CD14-positive monocyte (primary cell): ENCODE measurements around the gene DNAAF3. TPM values are rescaled to one million over a fixed set of nuclear protein-coding genes. Genes with fewer than 3 reads are reported as not detected.
"Not testable (repeated sequence)": the region's sequence is repeated elsewhere in the genome, so short reads cannot be mapped to it uniquely, and the experiment has no call there.

Source experiments
- DNase-seq, 3 donors: peaks; one replicate each; pipeline ENCODE4 v3.0.0-alpha.2; 2011 to 2022
- H2AFZ ChIP-seq: 2 replicates; pipeline ENCODE4 v1.6.0; 2012; ENCODE audit warnings: mild to moderate bottlenecking, low read depth, low read length, inconsistent platforms; ENCODE audit not compliant: insufficient read depth, poor library complexity, severe bottlenecking
- H3K27ac ChIP-seq, 2 donors: 1 replicate in 1 of 2; 2 replicates in 1 of 2; pipeline ENCODE4 v1.5.1; 2012 to 2013; ENCODE audit warnings: low read length in 2 of 2, control low read depth in 1 of 2, inconsistent platforms in 1 of 2, low read depth in 1 of 2, mild to moderate bottlenecking in 1 of 2
- H3K27me3 ChIP-seq, 2 donors: one replicate each; pipeline versions ENCODE4 v1.6.0 to v1.6.1; 2011 to 2013; ENCODE audit warnings: low read length in 2 of 2; ENCODE audit not compliant: control insufficient read depth in 2 of 2, insufficient read depth in 2 of 2
- H3K36me3 ChIP-seq, 2 donors: replicated peaks in 1 of 2; 1 replicate in 1 of 2; 2 replicates in 1 of 2; pipeline versions ENCODE4 v1.5.1 to v1.6.1; 2012 to 2013; ENCODE audit warnings: low read length in 2 of 2, control low read depth in 1 of 2, inconsistent platforms in 1 of 2, mild to moderate bottlenecking in 1 of 2; ENCODE audit not compliant: insufficient read depth in 2 of 2, control insufficient read depth in 1 of 2
- H3K4me1 ChIP-seq, 2 donors: 1 replicate in 1 of 2; 2 replicates in 1 of 2; pipeline versions ENCODE4 v1.5.1 to v1.6.1; 2012 to 2013; ENCODE audit warnings: low read length in 2 of 2, control low read depth in 1 of 2, inconsistent platforms in 1 of 2, mild to moderate bottlenecking in 1 of 2, moderate library complexity in 1 of 2; ENCODE audit not compliant: insufficient read depth in 2 of 2, control insufficient read depth in 1 of 2
- H3K4me2 ChIP-seq: replicated peaks from 2 replicates; pipeline ENCODE3; 2012; ENCODE audit warnings: low read length, moderate library complexity, mild to moderate bottlenecking; ENCODE audit not compliant: poor library complexity, severe bottlenecking; ENCODE audit errors: extremely low read depth
- H3K4me3 ChIP-seq, 3 experiments: fragments of 200-600 bp in 1 of 3; sonication (generic) in 1 of 3; replicated peaks in 1 of 3; 1 replicate in 2 of 3; 2 replicates in 1 of 3; pipeline ENCODE4 v1.5.1; 2011 to 2013; ENCODE audit warnings: low read length in 3 of 3, mild to moderate bottlenecking in 3 of 3, control low read depth in 2 of 3, low read depth in 2 of 3, inconsistent platforms in 1 of 3, moderate library complexity in 1 of 3
- H3K79me2 ChIP-seq: 2 replicates; pipeline ENCODE4 v1.6.0; 2012; ENCODE audit warnings: mild to moderate bottlenecking, control low read depth, inconsistent platforms, low read length, moderate library complexity; ENCODE audit not compliant: insufficient read depth
- H3K9ac ChIP-seq: 2 replicates; pipeline ENCODE4 v1.6.0; 2017; ENCODE audit warnings: low read length, mild to moderate bottlenecking; ENCODE audit not compliant: insufficient read depth, poor library complexity, severe bottlenecking
- H3K9me3 ChIP-seq, 2 donors: replicated peaks in 1 of 2; 1 replicate in 1 of 2; 2 replicates in 1 of 2; pipeline versions ENCODE4 v1.5.1 to v1.6.1; 2012 to 2013; ENCODE audit warnings: low read length in 2 of 2, control low read depth in 1 of 2; ENCODE audit not compliant: control insufficient read depth in 1 of 2, insufficient read depth in 1 of 2
- H4K20me1 ChIP-seq: 2 replicates; pipeline ENCODE4 v1.6.0; 2012; ENCODE audit warnings: mild to moderate bottlenecking, low read length, control low read depth, moderate library complexity; ENCODE audit not compliant: insufficient read depth
- H3K27ac Mint-ChIP-seq, 7 donors: one replicate each; pipeline ENCODE4 v1.8.0; 2020; ENCODE audit warnings: mild to moderate bottlenecking in 7 of 7, mixed read lengths in 7 of 7, moderate library complexity in 6 of 7, inconsistent platforms in 2 of 7
- H3K27me3 Mint-ChIP-seq, 3 donors: one replicate each; pipeline ENCODE4 v1.8.0; 2021 to 2022; ENCODE audit warnings: low read depth in 3 of 3, mild to moderate bottlenecking in 3 of 3, mixed read lengths in 3 of 3, moderate library complexity in 3 of 3, inconsistent platforms in 1 of 3
- H3K36me3 Mint-ChIP-seq, 2 donors: one replicate each; pipeline ENCODE4 v1.8.0; 2020; ENCODE audit warnings: mixed read lengths in 2 of 2, inconsistent platforms in 1 of 2, mild to moderate bottlenecking in 1 of 2
- H3K4me1 Mint-ChIP-seq: one replicate; pipeline ENCODE4 v1.8.0; 2020; ENCODE audit warnings: mild to moderate bottlenecking, mixed read lengths
- H3K4me3 Mint-ChIP-seq, 2 donors: one replicate each; pipeline ENCODE4 v1.8.0; 2020; ENCODE audit warnings: mild to moderate bottlenecking in 2 of 2, mixed read lengths in 2 of 2, moderate library complexity in 1 of 2
- H3K9me3 Mint-ChIP-seq, 7 donors: one replicate each; pipeline ENCODE4 v1.8.0; 2020 to 2022; ENCODE audit warnings: mixed read lengths in 7 of 7, mild to moderate bottlenecking in 6 of 7, moderate library complexity in 6 of 7, inconsistent platforms in 2 of 7
- WGBS: methylation state at CpG from one replicate; pipeline ENCODE4 v1.1.5; 2013; ENCODE audit warnings: missing lambda C conversion rate; ENCODE audit not compliant: insufficient coverage; 5-methylcytosine and 5-hydroxymethylcytosine counted together
- intact Hi-C, 2 donors: fragments of 100-400 bp; cut with micrococcal nuclease; formaldehyde crosslinking; loops; one replicate each; pipeline versions ENCODE4 v1.15.0 to v1.15.1; 2023
- polyA plus RNA-seq, 3 donors: library from polyadenylated mRNA; depleted of rRNA in 1 of 3; unstranded in 2 of 3; stranded (reverse) in 1 of 3; fragments of 300-500 nt in 2 of 3; fragments of >200 nt in 1 of 3; fragmentation: Illumina TruSeq in 2 of 3; gene quantifications; 1 replicate in 2 of 3; 2 replicates in 1 of 3; pipeline ENCODE4 v1.2.3, GENCODE V29; 2012 to 2021
- TF ChIP-seq, protein P1 (sequence below): fragments of 200-600 bp; IDR thresholded peaks from one replicate; pipeline ENCODE4 v1.8.0; 2022; ENCODE audit warnings: antibody characterized with exemption, mild to moderate bottlenecking

DNAAF3 gene
- polyA plus RNA-seq, 3 donors = 0.19 TPM; not detected in 2

GRCh38 chr19:55157064-55157908 lies 9.1 kb downstream of the DNAAF3 start, which contains the start of gene TNNI3:
TNNI3 (minus strand) TSS chr19:55157732; CDS start chr19:55157589, 143 bp downstream.
- no peak for DNase-seq
- WGBS = 55% methylated on average over 25 of the region's 39 CpGs
- Histone ChIP-seq H3K27ac (no peak within 1 kb of the TSS), H3K9me3 (peaks cover 4 to 8% of the 10 kb centered on the region in 2 donors), H3K4me2 (peak within 1 kb of the TSS; percentile 22), H3K79me2 (no peaks in the 10 kb centered on the region), H3K36me3 (no peaks in the 10 kb centered on the region), H3K4me1 (peaks cover 5 to 17% of the 10 kb centered on the region in 2 donors), H3K27me3 (peaks cover 14 to 66% of the 10 kb centered on the region in 2 donors), H4K20me1 (no peaks in the 10 kb centered on the region), H2AFZ (no peak within 1 kb of the TSS), H3K4me3 (peak within 1 kb of the TSS in 1 of 3 experiments; percentile 20), H3K9ac (no peak within 1 kb of the TSS)
- Mint-ChIP-seq H3K36me3 (peaks cover 2 to 6% of the 10 kb centered on the region in 2 donors), H3K4me1 (peaks cover 7% of the 10 kb centered on the region), H3K9me3 (peaks cover 3 to 23% (median 15%) of the 10 kb centered on the region in 7 donors), H3K4me3 (peak within 1 kb of the TSS; percentile 37 to 84), H3K27ac (no peak within 1 kb of the TSS), H3K27me3 (peaks cover 58 to 76% (median 75%) of the 10 kb centered on the region in 3 donors)
- intact Hi-C loops = no loop called here
- TF ChIP-seq, protein P1, sequence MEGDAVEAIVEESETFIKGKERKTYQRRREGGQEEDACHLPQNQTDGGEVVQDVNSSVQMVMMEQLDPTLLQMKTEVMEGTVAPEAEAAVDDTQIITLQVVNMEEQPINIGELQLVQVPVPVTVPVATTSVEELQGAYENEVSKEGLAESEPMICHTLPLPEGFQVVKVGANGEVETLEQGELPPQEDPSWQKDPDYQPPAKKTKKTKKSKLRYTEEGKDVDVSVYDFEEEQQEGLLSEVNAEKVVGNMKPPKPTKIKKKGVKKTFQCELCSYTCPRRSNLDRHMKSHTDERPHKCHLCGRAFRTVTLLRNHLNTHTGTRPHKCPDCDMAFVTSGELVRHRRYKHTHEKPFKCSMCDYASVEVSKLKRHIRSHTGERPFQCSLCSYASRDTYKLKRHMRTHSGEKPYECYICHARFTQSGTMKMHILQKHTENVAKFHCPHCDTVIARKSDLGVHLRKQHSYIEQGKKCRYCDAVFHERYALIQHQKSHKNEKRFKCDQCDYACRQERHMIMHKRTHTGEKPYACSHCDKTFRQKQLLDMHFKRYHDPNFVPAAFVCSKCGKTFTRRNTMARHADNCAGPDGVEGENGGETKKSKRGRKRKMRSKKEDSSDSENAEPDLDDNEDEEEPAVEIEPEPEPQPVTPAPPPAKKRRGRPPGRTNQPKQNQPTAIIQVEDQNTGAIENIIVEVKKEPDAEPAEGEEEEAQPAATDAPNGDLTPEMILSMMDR = no peak

DNA sequence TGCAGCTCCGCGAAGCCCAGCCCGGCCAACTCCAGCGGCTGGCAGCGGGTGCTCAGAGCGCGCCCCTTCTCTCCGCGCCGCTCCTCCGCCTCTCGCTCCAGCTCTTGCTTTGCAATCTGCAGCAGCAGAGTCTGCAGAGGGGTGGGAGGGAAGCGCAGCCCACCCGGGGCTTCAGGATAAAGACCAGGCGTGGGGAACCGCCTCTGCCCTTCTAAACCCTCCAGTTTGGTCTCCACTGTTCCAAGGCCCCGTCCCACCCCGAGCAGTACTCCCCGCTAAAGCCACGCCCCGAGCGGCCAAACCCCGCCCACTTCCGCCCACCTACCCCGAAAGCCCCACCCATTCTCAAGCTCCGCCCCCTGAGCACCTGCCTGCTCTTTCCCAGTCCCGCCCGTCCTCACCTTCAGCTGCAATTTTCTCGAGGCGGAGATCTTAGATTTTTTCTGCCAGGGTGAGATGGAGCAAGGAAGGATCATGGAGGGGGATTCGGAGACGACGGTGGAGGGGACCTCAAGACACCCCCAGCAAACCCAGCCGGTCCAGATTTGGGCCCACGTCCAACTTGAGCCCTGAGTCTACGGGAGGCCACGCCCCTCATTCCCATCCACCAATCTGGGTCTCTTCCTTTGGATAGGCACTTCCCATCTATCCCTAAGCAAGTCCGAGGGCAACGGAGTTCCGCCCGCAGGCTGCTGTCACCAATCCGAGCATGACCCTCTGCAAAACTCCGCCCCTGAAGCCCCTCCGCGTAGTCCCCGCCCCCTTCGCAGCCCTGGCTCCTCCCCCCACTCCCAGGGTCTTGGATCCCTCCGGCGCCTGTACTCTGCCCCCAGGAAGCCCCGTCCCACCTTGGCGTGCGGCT lies 10.0 kb downstream of the DNAAF3 start:
- Histone ChIP-seq H2AFZ (no peak overlapping the region), H3K9ac (no peak overlapping the region), H3K36me3 (no peaks in the 10 kb centered on the region), H3K9me3 (peaks cover 9 to 15% of the 10 kb centered on the region in 2 donors), H3K4me3 (peak overlapping the region in 1 of 3 experiments; percentile 20), H3K4me1 (peaks cover 5 to 17% of the 10 kb centered on the region in 2 donors), H3K27me3 (peaks cover 12 to 58% of the 10 kb centered on the region in 2 donors), H3K79me2 (no peaks in the 10 kb centered on the region), H3K4me2 (peak overlapping the region; percentile 22), H4K20me1 (no peaks in the 10 kb centered on the region), H3K27ac (no peak overlapping the region)
- Mint-ChIP-seq H3K27ac (no peak overlapping the region), H3K9me3 (peaks cover 9 to 29% (median 20%) of the 10 kb centered on the region in 7 donors), H3K4me3 (peak overlapping the region; percentile 37 to 84), H3K4me1 (peaks cover 11% of the 10 kb centered on the region), H3K36me3 (peaks cover 2 to 6% of the 10 kb centered on the region in 2 donors), H3K27me3 (peaks cover 49 to 72% (median 66%) of the 10 kb centered on the region in 3 donors)
- intact Hi-C loops = no loop called here
- TF ChIP-seq, protein P1 = no peak
- DNase-seq = no peak
- WGBS = under 1% methylated on average over 36 of the region's 52 CpGs

DNA sequence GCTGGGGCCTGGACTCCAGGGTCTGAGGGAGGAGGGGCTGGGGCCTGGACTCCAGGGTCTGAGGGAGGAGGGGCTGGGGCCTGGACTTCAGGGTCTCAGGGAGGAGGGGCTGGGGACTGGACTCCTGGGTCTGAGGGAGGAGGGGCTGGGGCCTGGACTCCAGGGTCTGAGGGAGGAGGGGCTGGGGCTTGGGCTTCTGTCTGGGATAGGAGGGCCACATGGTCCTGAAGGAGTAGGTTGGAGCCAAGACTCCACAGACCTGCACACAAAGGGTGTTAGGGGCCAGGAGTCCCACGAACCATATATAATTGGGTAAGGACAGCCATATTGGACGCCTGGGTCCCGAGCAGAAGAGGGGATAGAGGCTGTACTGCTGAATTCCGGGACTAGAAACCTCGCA lies 10.6 kb downstream of the DNAAF3 start:
- H4K20me1 ChIP-seq, H3K9ac ChIP-seq, H3K36me3 Mint-ChIP-seq, DNase-seq, H3K27ac Mint-ChIP-seq, H3K36me3 ChIP-seq, H2AFZ ChIP-seq, intact Hi-C loops, H3K79me2 ChIP-seq, H3K4me2 ChIP-seq, H3K27ac ChIP-seq: not testable (repeated sequence)
- Mint-ChIP-seq H3K9me3 (peaks cover 9 to 29% (median 21%) of the 10 kb centered on the region in 7 donors), H3K27me3 (peaks cover 44 to 68% (median 60%) of the 10 kb centered on the region in 3 donors), H3K4me1 (peaks cover 11% of the 10 kb centered on the region), H3K4me3 (peak overlapping the region in 1 of 2 donors; percentile 84)
- Histone ChIP-seq H3K4me1 (peaks cover 5 to 17% of the 10 kb centered on the region in 2 donors), H3K9me3 (peaks cover 8 to 18% of the 10 kb centered on the region in 2 donors), H3K4me3 (peak overlapping the region in 1 of 3 experiments; percentile 20), H3K27me3 (peaks cover 10 to 51% of the 10 kb centered on the region in 2 donors)
- 7% methylated on average over 4 of the region's 5 CpGs for WGBS
